NCI-H128 (cell line): ENCODE results near the gene NR5A2.
A peak's percentile ranks its signal among the peaks of the same experiment; 100 is the strongest.

Source experiments
- DNase-seq: peaks from one replicate; lab custom pipeline; 2025; ENCODE audit not compliant: unreplicated experiment; lab: John Stamatoyannopoulos, UW

The NR5A2 gene

DNA sequence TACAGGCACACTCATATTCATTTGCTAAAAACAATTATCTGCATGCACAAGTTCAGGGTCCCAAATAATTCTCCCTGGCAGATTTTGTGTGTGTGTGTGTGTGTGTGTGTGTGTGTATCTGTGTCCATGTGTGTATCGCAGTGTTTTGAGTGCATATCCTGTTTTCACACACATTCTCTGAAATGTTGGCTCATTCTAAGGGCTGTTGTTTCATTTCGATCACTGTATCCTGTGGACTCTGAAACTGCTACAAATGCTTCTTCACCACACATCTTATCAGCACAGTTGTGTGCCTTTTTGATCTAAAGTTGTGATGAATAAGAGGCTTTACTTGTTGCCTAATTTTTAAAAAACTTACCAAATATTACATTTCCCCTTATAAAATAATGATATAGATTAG lies 34.6 kb downstream of the NR5A2 start:
- no peak for DNase-seq

DNA sequence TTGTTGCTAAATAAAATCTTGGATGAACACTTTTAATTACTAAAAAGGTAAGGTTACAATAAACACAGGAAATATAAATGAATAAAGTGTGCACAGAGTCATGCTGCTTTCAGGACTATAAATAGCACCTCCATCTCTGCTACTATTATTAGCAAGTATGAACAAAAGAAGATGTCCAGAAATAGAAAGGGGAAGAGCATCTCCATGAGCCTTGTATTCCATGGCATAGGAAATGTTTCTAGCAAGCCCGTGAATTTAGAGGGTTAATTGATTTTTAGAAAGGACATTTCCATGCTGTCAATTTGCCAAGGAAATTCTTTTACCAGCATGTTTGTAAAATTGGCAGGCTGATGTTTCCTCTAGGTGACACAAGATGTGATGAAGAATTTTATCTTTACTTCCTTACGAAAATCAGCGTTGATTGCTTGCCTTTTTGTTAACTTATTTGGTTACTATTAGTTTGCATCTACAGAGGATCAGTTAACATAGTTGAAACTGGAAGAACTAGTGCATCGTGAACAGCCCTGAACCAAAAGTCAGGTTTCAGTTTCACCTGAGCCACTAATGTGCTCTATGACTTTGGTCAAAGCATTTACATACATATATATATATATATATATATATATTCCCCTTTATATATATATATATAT lies 45.3 kb downstream of the NR5A2 start:
- no peak for DNase-seq

DNA sequence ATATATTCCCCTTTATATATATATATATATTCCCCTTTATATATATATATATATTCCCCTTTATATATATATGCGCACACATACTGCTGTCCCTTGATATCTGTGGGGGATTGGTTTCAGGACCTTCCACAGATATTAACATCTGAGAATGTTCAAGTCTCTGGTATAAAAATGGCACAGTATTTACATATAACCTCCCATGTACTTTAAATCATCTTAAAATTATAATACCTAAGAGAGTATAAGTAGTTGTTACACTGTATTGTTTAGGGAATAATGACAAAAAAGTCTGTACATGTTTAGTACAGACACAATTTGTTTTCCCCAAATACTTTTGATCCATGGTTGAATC lies 45.8 kb downstream of the NR5A2 start:
- no peak for DNase-seq

DNA sequence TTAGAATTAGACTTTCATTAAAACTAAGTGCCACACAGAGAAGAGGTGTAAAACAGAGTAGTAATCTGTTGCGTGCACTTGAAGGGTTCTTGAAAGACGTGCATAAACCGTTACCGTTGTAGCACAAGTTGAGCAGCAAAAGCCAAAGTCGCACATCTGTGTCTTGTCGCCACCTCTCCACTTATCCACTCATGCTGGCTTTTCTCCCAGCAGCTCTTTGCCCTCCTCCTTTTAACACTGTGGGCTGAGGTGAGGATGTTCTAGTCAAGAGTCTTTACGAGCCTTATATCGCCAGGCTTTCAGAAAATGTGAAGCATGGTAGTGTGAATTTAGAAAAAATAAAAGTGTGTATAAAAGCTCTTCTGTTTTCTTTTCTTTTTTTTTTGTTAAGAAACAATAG lies 48.0 kb downstream of the NR5A2 start:
- DNase-seq, result no peak

DNA sequence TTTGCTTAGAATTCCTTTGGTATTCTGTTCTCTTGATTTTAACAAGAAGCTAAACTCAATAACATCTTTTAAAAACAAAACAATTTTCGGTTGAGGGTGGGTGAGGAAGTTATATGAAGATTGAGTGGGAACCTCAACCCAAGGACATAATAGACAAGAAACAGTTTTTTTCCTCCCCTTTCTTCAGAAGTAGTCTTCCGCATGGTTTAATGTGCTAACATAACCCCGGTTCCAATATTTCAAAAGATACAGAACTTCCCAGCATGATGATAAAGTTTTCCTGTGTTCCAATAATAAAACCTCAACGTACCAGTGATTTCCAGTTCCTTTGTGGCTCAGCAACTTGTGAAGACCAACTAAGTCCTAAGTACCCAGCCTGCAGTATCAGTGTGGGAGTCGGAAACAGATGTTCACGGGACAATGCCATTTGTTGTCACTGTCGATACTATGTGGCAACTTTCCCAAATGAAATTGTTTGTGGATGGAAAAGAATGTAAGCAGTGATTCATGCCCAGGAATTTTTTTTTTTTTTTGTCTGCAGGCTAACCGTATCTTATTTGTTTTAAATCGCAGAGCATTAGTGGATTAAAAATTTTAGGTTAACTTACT lies 48.5 kb downstream of the NR5A2 start:
- no peak for DNase-seq

DNA sequence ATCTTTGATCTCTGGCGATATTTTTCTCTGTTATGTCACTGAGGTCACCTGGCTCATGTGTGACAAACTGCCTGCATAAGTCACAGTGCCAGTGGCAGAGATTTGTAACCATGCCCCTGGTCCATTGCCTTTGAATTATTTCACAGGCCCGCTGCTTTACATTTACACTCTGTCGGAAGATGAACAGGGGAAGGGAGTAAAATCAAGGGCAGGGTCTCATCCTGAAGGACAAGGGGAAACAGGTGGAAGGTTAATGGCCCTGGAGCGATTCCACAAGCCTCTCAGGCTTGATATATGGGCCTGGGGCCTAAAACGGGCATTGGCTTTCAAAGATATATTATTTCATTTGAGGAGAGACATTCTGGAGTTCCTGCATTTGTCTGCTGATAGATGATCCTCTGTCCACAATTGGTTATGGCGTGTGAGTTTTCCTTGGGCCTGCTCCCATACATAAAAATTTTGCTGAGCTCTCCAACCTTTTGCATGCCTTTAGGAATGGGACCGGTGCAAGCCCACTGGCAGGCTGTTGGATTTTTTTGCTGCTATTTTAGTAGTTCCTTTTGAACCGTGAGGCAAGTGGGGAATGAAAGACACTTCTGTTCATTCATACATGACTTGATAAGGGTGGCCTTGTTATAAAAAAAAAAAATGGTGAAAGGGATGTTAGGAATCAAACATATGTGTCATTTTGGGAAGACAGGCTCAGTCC lies 51.9 kb downstream of the NR5A2 start:
- no peak for DNase-seq

DNA sequence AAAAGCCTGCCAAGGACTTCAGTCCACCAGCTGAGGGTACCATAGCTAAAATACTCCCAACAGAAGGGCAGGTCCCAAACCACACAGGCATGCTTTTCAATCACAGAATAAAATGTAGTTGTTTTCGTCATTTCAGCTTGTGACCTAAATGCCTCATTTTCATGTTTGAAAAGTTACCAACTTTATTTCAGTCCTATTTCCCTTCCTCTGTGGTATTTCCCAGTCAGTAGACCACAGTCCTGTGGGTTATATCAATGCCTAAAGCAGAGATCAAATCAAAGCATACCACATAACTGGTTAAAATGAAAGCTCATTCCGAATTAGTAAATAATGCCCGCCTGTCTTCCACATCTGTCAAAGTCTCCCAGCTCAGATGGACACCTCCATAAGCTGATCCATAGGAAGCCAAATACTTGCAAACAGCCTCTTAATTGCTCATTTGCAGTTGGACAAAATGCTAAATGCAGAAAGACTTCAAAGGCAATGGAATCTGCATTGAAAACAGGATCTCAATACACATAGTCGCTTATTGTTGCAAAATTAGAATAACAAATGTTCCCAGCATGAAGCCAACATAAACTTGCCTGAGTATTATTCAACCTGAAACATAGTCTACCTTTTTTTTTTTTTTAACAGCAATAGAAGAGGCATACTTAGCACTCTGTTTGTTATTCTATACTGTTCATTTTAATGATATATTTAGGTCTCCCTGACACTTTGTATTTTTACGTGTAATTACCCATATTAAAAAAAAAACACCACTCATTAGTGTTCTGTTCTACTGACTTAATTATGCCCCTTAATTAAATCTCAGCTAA lies 53.9 kb downstream of the NR5A2 start:
- DNase-seq, result no peak

DNA sequence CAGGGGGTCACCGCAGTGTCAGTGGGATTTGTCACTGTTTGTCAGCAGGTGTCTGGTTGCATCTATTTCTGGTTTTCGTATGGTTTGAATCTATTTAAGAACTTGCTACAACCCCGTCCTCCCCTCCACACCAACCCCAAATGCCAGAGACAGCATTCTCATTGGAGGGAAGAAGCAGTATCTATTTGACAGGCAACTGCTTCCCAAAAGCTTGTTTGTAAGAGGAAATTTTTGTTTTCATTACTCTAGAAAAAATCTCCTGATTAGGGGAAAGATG lies 54.4 kb downstream of the NR5A2 start:
- DNase-seq, result no peak

DNA sequence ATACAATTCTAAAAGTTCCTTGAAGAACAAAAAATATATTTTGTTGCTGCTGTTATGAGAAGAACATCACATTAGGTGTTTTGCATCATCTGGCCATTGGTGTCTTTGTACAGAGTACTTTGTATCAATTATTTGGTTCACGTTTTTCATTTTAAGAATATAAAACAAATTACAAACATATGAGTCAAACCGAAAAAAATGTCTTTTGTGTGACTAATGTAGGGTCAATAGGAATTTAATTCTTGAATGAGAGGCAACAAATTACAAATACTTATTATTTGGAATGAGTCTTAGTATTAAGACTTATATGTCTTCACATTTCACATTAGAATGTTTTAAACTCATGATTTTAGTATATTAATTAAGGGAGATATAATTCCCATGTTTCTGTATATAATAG lies 54.8 kb downstream of the NR5A2 start:
- DNase-seq, result no peak

DNA sequence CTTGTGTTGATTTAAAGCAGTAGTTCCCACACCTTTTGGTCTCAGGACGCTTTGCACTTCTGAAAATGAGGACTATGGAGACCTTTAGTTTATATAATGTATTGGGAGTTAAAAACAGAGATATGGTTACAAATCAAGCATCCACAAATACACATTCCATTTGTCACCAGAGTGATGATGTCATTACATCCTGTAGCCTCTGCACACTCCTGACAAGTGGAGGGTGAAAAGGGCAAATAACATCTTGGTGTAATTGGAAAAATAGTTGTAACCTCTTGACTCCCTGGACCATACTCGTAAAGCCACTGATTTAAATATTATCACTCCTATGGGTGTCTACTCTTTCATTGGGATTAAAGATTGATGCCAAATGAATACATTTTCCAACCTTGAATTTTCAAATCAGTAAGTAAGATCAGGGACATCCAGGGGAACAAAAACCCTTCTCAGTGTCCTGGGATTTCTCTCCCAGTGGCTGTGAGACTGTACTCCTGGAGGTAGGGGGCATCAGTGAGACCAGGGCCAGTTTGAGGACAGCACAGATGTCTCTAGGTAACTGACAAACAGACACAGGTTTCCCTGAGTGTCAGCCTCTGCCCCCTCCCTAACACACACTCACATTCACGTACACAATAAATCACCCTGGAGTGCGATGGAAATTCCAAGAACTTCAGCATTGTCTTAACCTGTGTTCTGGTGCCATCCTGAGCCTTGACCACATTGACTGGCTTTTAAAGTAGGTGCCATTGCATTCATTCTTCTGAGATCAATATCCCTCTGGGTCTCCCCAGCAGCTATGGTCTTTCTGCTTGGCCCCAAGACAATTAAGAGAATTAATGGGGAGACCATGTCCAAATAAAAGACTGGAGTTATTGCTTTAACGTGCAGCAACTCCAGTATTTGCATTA lies 63.0 kb downstream of the NR5A2 start:
- DNase-seq, result no peak

DNA sequence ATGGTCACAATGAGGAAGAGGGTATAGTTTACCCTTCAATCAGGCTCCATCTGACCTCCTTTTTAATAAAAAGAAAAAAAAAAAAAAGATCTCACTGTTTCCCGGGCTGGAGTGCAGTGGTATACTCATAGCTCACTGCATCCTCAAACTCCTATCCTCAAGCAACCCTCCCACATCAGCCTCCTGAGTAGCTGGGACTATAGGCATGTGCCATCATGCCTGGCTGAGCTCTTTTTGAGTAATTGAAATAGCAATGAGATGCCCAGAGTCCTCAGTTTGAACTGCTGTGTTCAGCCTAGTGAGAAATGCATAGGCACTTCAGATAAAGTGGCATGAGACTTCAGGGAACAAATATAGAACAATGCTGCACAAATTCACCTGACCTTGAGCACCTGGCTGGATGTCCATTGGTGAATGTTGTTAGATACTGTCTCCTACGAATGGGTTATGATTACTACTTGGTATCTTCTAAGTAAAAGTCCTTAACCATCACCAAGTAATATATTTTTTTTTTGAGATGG lies 67.6 kb downstream of the NR5A2 start:
- no peak for DNase-seq

DNA sequence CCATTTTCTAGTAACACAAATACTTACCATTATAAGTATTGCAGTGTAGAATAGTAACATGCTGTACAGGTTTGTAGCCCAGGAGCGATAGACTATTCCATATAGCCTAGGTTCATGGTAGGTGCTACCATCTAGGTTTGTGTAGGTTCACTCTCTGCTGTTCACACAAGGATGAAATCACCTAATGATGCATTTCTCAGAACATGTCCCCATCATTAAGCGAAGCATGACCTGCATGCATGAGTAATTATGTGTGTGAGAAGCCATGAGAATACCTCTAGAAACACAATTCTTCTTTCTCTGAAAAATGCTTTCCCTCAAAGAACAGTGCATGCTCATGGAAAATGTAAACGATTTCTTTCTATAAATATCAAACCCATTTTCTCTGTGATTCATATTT lies 69.3 kb downstream of the NR5A2 start:
- DNase-seq, result no peak

DNA sequence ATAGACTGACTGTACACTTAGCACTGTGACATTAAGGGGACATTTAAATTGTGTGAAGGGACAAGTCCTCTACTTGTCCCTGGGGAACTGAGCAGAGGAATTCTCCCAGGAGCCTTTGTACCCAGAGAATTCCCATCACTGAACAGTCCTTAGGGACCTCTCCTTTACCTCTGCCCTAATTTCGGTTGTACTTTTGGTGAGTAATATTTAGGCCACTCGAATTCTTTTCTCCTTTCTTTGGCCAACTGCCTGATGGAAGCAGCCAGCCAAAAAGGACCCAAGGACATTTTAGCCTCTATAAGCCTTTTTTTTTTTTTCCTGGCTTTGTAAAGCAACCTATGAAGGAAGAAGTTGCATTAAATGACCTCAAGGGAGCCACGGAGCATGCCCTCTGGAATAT lies 71.5 kb downstream of the NR5A2 start:
- DNase-seq, result no peak

DNA sequence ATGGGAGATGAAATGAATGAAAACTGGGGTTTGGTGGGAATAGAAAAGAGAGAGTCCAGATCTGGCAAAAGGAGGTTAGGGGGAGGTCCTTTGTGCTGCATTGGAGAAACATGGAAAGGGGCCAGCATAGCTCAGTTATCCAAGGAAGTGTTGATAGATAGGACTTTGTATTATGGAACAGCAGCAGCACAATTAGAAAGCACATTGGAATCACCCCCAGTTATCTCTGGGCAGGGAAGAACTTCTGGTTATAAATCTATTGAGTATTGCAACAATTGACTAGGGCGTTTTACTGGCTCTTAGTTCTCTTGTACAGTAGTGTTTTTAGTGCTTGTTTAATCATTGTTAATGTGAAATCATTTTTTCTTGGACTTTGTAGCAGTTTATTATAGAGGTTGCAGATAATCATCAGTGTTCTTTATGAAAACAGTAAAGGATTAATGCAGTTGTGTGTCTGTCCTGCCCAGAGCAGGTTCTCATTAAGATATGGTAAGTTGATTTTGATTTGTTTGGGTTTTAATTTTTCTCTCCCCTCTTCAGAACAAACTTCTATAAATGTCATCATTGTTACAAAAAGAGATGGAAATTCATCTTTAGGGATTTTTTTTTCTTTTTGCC lies 76.6 kb downstream of the NR5A2 start:
- DNase-seq, result no peak

DNA sequence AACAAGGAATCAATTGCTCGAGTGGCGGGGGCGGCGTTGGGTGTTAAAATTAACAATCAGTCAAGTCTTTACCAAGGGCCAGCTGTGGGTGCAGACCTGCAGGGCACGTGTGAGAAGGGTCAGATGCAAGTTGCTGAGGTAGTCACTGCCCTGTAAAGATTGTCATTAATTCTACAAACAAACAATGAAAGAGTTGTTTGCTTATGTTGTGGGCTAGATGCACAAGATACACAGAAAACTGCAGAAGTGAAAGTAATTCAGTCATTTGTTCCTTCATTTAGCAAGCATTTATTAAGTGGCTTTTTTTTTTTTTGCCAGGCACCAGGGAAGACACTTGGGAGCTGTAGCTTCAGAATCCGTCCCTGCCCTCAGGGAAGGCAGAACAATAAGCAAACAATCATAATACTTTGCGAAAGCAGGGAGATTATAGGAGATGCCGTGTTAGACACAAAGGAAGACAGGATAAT lies 79.5 kb downstream of the NR5A2 start:
- no peak for DNase-seq

DNA sequence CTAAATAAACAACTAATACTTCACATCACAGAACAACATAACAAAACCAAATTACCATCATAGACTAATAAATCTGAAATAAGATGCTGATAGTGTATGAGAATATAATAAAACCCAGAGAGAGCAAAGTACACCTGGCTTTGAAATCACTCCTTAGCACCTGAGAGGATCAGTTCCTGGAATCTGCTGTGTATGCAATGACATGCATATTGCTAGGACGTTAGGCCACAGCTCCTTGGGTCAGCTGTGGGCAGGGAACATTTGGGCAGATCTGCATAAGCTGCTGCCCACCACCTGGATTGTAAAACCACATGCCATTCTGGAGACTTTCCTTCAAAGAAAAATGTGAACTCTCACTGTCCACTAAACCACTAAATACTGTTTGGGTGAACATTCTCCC lies 81.1 kb downstream of the NR5A2 start:
- no peak for DNase-seq

DNA sequence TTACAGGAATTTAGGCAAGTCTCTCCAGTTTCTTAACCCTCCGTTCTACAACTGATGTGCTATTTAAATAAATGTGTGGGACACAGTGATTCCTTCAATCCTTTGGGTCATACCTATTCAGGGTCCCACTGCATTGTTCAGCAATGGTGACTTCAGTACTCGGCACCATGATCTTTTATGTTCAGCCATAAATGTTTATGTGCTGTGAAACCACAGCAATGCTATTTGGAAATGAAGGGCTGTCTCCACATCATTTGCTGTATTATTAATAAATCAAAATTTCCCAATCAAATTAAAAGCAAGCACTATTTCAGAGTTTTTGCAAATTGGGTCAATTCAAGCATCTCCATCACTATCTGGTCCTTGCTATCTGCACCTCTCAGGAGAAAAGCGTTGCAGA lies 84.8 kb downstream of the NR5A2 start:
- no peak for DNase-seq

DNA sequence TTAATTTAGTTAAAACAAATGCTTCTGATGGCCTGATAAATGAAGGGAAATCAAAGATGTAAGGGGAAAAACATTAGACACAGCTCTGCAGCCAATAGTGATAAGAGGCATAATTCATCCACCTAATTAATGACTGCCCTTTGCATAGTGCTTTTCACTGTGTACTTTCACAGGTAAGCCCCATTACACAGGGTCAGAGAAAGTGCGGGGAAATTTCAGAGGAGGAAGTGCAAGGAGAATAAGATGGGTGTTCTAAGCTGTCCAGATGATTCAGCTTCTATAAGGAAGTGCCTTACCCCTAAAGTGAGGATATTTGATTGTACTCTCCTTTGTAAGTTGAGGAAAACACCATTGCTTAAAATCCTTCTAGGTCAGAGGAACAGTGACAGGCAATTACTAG lies 88.0 kb downstream of the NR5A2 start:
- no peak for DNase-seq

DNA sequence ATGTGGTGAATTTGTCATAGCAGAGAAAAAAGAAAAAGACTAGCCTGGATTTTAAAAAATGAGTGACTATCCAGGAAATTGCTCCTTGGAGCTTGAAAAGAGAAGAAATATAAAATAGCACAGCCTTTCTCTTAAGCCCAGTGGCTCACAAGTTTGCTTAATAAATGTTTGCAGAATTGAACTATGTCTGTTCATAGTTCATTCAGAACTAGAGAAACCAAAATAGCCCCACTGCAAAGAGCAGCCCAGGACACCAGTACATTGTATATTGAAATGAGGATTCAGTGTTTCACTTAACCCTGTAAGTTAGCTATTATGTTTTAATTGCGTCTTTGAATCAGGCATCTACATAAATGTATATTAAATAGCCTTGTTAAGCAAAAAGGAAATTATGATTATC lies 88.8 kb downstream of the NR5A2 start:
- no peak for DNase-seq

DNA sequence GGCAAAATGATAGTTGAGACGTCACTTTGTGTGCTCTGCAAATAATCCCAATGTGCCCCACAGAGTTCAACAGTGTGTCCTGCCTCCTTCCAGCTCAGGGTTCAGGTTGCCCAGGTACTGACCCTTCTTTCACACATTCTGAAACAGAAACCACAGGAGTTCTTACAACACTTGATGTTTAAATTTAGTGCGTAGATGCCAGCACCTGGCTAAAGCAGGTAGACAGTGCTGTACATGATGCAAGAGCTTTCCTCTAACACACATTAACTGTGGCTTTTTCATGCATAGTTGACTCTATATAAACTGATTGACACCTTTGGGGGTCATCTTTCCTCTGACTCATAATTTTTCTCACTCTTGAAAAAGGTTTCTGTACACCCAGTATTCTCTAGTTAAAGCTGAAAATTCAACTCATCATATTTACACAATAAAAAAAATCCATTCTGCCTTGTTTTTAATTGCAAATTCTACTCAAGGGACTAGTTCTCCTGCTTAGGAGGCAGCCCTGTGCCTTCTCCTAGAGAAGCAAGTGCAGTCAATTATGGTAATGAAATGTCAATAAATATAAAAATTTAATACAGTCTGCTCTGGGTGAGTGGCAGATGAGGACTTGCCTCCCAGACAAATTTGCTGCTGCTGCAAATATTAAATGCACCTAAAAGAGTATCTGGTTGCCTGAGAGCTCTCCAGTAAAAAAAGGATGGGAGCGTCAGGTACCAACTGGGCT lies 91.4 kb downstream of the NR5A2 start:
- DNase-seq, result peak; percentile 89
